Epithelial cell of esophagus (primary cell): Measurements from ENCODE around the gene TLE1.

Source experiments
- DNase-seq: peaks from one replicate; pipeline ENCODE4 v3.0.0; 2010; ENCODE audit warnings: low read depth
- H3K4me3 ChIP-seq: 2 replicates; pipeline ENCODE4 v1.5.1; 2011; ENCODE audit warnings: mild to moderate bottlenecking, low read length, control low read depth
- TF ChIP-seq, protein P1 (sequence below): IDR thresholded peaks from 2 replicates; pipeline ENCODE4 v1.5.1; 2011; ENCODE audit warnings: low read depth, mild to moderate bottlenecking, low read length, control low read depth, inconsistent platforms; ENCODE audit not compliant: insufficient read depth; ENCODE audit errors: missing control alignments

TLE1 gene

DNA sequence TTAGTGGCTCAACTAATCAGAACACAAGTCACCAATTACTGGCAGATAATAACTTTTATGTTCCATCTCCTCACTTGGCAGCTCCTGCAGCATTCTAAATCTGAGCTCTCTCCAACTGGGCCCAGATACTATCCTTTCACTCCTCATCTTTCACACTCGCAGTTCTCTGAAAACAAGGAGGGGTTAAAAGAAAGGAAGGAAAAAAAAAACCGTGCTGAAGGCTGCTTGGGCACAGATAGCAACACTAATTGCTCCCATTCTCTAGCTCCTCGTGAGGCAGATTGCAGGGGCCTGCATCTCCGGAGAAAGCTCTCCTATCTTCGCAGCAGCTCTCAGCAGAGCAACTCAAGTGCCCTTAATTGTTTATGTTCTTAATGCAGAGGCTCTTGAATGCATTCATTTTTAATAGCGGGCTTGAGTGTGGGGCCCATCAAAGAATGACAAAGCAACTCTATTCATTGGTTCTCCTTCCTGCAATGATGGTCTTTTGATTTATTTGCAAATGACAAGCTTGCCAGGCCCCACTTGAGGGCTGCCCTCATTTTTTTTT lies 23.9 kb downstream of the TLE1 start:
- DNase-seq, result no peak
- TF ChIP-seq, protein P1, sequence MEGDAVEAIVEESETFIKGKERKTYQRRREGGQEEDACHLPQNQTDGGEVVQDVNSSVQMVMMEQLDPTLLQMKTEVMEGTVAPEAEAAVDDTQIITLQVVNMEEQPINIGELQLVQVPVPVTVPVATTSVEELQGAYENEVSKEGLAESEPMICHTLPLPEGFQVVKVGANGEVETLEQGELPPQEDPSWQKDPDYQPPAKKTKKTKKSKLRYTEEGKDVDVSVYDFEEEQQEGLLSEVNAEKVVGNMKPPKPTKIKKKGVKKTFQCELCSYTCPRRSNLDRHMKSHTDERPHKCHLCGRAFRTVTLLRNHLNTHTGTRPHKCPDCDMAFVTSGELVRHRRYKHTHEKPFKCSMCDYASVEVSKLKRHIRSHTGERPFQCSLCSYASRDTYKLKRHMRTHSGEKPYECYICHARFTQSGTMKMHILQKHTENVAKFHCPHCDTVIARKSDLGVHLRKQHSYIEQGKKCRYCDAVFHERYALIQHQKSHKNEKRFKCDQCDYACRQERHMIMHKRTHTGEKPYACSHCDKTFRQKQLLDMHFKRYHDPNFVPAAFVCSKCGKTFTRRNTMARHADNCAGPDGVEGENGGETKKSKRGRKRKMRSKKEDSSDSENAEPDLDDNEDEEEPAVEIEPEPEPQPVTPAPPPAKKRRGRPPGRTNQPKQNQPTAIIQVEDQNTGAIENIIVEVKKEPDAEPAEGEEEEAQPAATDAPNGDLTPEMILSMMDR, result no peak
- no peak overlapping the region for H3K4me3 ChIP-seq

DNA sequence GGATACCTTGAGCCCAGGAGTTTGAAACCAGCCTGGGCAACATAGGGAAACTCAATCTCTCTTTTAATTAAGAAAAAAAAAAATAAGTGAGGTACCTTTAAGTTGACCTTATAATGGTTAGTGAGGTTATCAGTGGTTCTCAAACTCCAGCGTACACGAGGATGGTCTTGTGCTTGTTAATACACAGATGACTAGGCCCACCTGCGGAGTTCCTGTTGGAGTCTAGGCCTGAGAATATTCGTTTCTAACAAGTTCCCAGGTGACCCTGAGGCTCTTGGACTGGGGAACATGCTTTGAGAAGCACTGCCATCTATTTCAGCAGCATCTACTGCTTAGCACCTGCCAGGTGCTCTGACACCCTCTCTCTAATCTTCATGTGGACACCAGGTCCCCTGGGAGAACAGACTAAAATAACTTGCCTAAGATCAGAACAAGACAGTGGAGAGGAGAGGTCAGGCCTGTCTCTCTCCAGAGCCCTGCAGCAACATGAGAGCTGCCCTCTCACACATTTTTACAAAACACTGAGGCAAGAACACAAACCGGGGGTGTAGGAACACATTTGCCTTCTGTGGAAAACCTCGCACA lies 24.6 kb downstream of the TLE1 start:
- no peak for DNase-seq
- H3K4me3 ChIP-seq, result no peak overlapping the region
- TF ChIP-seq, protein P1, result no peak

DNA sequence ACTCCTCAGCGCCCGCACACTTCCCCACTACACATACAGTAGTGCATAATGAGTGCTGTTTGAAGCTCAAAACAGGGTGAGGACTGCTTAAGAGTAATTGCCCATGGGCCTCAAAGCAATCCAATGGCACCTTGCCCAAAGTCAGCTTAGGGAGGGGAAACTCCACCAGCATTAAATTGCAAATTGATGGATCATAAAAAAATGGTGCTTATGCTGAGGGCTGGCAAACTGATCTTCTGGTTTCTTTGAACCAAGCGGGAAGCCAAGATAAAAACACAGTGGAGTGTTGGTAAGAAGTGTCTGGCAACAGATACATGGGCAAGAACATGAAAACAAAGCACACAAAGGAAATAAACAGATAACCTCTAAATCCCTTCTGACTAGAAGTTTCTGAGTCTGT lies 28.0 kb downstream of the TLE1 start:
- H3K4me3 ChIP-seq, result no peak overlapping the region
- no peak for DNase-seq
- TF ChIP-seq, protein P1, result no peak

DNA sequence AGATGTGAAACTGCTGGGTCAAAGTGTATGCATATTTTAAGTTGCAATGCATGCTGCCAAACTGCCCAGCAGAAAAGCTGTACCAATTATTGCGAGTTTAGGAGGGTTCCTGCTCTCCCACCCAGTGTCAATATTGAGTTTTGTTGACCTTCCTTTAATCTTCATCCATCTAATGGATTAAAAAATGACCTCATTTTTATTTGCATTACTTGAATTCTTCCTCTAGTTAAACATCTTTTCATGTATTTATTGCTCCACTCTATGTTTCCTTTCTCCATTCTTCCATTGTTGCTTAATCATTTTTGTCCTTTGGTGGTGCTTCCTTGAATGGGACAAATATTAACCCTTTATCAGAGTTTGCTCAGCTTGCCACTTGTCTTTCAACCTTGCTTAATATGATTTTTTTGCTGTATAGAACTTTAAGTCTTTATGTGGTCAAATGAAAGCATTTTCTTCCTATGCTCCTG lies 32.4 kb downstream of the TLE1 start:
- TF ChIP-seq, protein P1, result no peak
- no peak for DNase-seq
- H3K4me3 ChIP-seq, result no peak overlapping the region

DNA sequence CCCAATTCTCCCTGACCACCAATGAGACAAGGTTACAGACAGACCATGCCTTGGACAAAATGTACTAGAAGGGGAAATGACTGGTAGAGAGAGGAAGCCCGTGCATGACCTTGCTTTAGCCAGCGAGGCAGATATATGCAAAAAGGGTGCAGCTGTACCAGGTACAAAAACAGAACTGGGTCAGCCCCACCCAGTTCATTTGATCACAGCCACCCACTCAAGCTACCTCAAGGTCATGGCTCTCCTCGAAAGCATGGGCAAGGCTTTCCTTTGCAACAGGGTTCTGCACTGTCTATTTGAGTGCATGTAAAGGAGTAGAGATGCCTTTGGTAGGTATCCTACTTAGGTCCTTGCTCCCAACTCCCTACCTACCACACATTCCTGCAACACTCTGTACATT lies 33.3 kb downstream of the TLE1 start:
- no peak for DNase-seq
- TF ChIP-seq, protein P1, result no peak
- H3K4me3 ChIP-seq, result no peak overlapping the region

DNA sequence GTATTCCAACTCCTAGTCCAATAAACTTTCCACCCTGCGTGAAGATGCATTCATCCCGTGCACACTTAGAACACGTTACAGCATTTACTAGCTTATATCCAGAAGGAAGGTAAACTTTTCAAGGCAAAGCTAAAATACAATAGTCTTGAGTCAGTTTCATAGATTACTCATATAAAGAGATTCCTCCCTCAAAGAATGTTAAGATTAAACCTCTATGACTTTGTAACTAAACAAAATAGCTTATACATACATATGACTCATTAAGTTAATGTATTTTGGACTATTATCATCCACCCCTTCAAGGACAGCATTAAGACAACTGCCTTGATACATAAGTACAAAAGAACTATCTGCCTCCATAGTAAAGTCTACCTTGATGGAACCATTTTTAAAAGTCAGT lies 36.1 kb downstream of the TLE1 start:
- TF ChIP-seq, protein P1, result no peak
- peak; percentile 51 for DNase-seq
- H3K4me3 ChIP-seq, result no peak overlapping the region
